Activated T-cell treated with anti-CD3 and anti-CD28 coated beads, Interleukin-2, amount 50 U/mL, for 48 hours (primary cell): ENCODE measurements around the gene EVA1A.

Experiments used
- DNase-seq, 2 experiments: peaks; one replicate each; pipeline ENCODE4 v3.0.0-alpha.2; 2020

Gene EVA1A

GRCh38 chr2:75539955-75540716, 20.6 kb downstream of the EVA1A start:
- no peak for DNase-seq

- no peak for DNase-seq
Measured at GRCh38 chr2:75538521-75539490, 21.9 kb downstream of the EVA1A start.

GRCh38 chr2:75537658-75538057, 23.1 kb downstream of the EVA1A start:
- no peak for DNase-seq

GRCh38 chr2:75533135-75533534, 27.6 kb downstream of the EVA1A start:
- DNase-seq = no peak

- no peak for DNase-seq
Measured at GRCh38 chr2:75532488-75532887, 28.3 kb downstream of the EVA1A start.

- no peak for DNase-seq
Measured at GRCh38 chr2:75528221-75528977, 32.3 kb downstream of the EVA1A start.

GRCh38 chr2:75527676-75528075, 33.1 kb downstream of the EVA1A start:
- DNase-seq = no peak

- no peak for DNase-seq
Measured at GRCh38 chr2:75526842-75527241, 33.9 kb downstream of the EVA1A start.

GRCh38 chr2:75525434-75526310, 35.1 kb downstream of the EVA1A start:
- no peak for DNase-seq

- no peak for DNase-seq
Measured at GRCh38 chr2:75524276-75524911, 36.3 kb downstream of the EVA1A start.

GRCh38 chr2:75523313-75524275, 37.1 kb downstream of the EVA1A start:
- peak; percentile 19 to 20 for DNase-seq

- no peak for DNase-seq
Measured at GRCh38 chr2:75522543-75523312, 38.0 kb downstream of the EVA1A start.

- DNase-seq = no peak
Measured at GRCh38 chr2:75521225-75521872, 39.4 kb downstream of the EVA1A start.

GRCh38 chr2:75519843-75520242, 40.9 kb downstream of the EVA1A start:
- no peak for DNase-seq

- no peak for DNase-seq
Measured at GRCh38 chr2:75518638-75519465, 41.9 kb downstream of the EVA1A start.

- DNase-seq = no peak
Measured at GRCh38 chr2:75517547-75518230, 43.0 kb downstream of the EVA1A start.
